Measurements from ENCODE around the gene ANKRD18A. TPM values are rescaled to one million over a fixed set of nuclear protein-coding genes. Genes with fewer than 3 reads are reported as not detected.
"Not testable (repeated sequence)": the region's sequence is repeated elsewhere in the genome, so short reads cannot be mapped to it uniquely, and the experiment has no call there.

ANKRD18A gene
- total and polyA plus RNA-seq, 2 of the 8 experiments (the other 6 are each of a cell fraction or from before 2014, with no cell fraction given) = 0.68 to 4.0 TPM

DNA sequence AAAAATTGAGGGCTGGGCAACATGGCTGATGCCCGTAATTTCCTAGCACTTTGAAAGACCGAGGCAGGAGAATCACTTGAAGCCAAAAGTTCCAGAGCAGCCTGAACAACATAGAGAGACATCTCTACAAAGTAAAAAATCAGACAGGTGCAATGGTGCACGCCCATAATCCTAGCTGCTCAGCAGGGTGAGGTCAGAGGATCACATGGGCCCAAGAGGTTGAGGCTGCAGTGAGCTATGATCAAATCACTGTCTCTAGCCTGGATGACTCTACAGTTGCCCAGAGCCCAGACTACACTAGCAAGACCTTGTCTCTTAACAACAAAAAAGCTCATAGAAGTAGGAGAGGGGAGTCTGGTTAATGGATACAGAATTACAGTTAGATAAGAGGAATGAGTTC lies 40.3 kb downstream of the ANKRD18A start:
- FAIRE-seq = not testable (repeated sequence)

More for the DNA sequence above, 40.3 kb downstream of the ANKRD18A start:
- H3K79me2 ChIP-seq (ENCODE audit: control insufficient read depth in 1 of 2, insufficient read depth in 2 of 2, low read length in 2 of 2); H3K56ac ChIP-seq (replicated peaks; ENCODE audit: insufficient read length, low read depth, low read length); H3K9ac ChIP-seq (replicated peaks in 1 of 4; ENCODE audit: extremely low read depth in 1 of 4, low read depth in 3 of 4, low read length in 3 of 4); H2BK15ac ChIP-seq (ENCODE audit: low read length); H3K4ac ChIP-seq (replicated peaks; ENCODE audit: insufficient read length, low read depth, low read length); CTCF ChIA-PET (ENCODE audit: partially characterized antibody); H3K36me3 ChIP-seq (ENCODE audit: control insufficient read depth in 2 of 4, insufficient read depth in 4 of 4, low read length in 3 of 4); H2BK5ac ChIP-seq (ENCODE audit: low read depth, low read length); H4K8ac ChIP-seq (ENCODE audit: extremely low read depth, insufficient read depth, low read length); H3K4me2 ChIP-seq (ENCODE audit: insufficient read depth in 1 of 2, low read depth in 2 of 2, low read length in 2 of 2); H4K91ac ChIP-seq (replicated peaks; ENCODE audit: insufficient read length, low read length); H3K23ac ChIP-seq (ENCODE audit: insufficient read length); H3K23me2 ChIP-seq (ENCODE audit: low read depth, low read length); H3K27ac ChIP-seq (ENCODE audit: low read depth, low read length); H3K4me1 ChIP-seq (replicated peaks in 1 of 4; ENCODE audit: control insufficient read depth in 3 of 4, insufficient read depth in 4 of 4, low read length in 3 of 4); H4K20me1 ChIP-seq (replicated peaks in 1 of 2; ENCODE audit: control insufficient read depth in 1 of 2, insufficient read depth in 2 of 2, low read length in 2 of 2); DNase-seq (ENCODE audit: low read depth in 1 of 2, low spot score in 2 of 2); H3K79me1 ChIP-seq (ENCODE audit: low read depth, low read length); H3K9me3 ChIP-seq (ENCODE audit: insufficient read depth in 2 of 2, low read depth in 1 of 2, low read length in 1 of 2); H2BK120ac ChIP-seq (replicated peaks; ENCODE audit: low read depth, low read length); H3K18ac ChIP-seq (ENCODE audit: extremely low read depth, low read length); H2BK12ac ChIP-seq (ENCODE audit: low read depth, low read length); H3K14ac ChIP-seq (ENCODE audit: insufficient read length); H2AFZ ChIP-seq (ENCODE audit: low read length); H2BK20ac ChIP-seq (ENCODE audit: low read length); H2AK5ac ChIP-seq (ENCODE audit: low read depth, low read length); POLR2A ChIA-PET (ENCODE audit: partially characterized antibody); H4K5ac ChIP-seq (ENCODE audit: insufficient read length, low read depth, low read length); H3K27me3 ChIP-seq (replicated peaks in 1 of 4; ENCODE audit: control insufficient read depth in 3 of 4, extremely low read depth in 1 of 4, insufficient read depth in 3 of 4, low read length in 3 of 4); H3K4me3 ChIP-seq (ENCODE audit: extremely low read depth in 1 of 4, insufficient read depth in 2 of 4, low read depth in 3 of 4, low read length in 4 of 4): not testable (repeated sequence)
- 93% methylated on average over 3 of the region's 3 CpGs; no CpG with 5 or more reads in 1 of the 2 experiments for whole genome bisulfite sequencing, 2 experiments (ENCODE audit: extremely low coverage in 1 of 2, insufficient coverage in 1 of 2, insufficient read length in 1 of 2, insufficient replicate concordance in 2 of 2, low coverage in 1 of 2, low lambda C conversion rate in 2 of 2, missing lambda C conversion rate in 1 of 2)

All from H1 (cell line).